MM.1S (cell line): ENCODE measurements around the gene PAX7.

Source experiments
- DNase-seq: peaks from one replicate; pipeline ENCODE4 v3.0.0-alpha.2; 2015
- H2AFZ ChIP-seq: fragments of 300-600 bp; sonication (generic); 2 replicates; pipeline ENCODE4 v1.6.0; 2016; ENCODE audit warnings: antibody characterized with exemption, low read length
- H3F3A ChIP-seq: fragments of 300-600 bp; sonication (generic); 2 replicates; pipeline ENCODE4 v1.6.1; 2016; ENCODE audit warnings: mild to moderate bottlenecking, antibody characterized with exemption, low read length, moderate library complexity, mixed read lengths; ENCODE audit not compliant: insufficient read depth
- H3K27ac ChIP-seq: fragments of 300-600 bp; sonication (generic); 2 replicates; pipeline ENCODE4 v1.5.1; 2016; ENCODE audit warnings: mild to moderate bottlenecking, low read length
- H3K27me3 ChIP-seq: fragments of 300-600 bp; sonication (generic); replicated peaks from 2 replicates; pipeline ENCODE4 v1.6.0; 2016; ENCODE audit warnings: low read length; ENCODE audit not compliant: insufficient read depth
- H3K36me3 ChIP-seq: fragments of 300-600 bp; sonication (generic); replicated peaks from 2 replicates; pipeline ENCODE4 v1.6.1; 2016; ENCODE audit warnings: mild to moderate bottlenecking, low read length, mixed read lengths; ENCODE audit not compliant: insufficient read depth
- H3K4me1 ChIP-seq: fragments of 300-600 bp; sonication (generic); 2 replicates; pipeline ENCODE4 v1.6.1; 2016; ENCODE audit warnings: low read length, mixed read lengths
- H3K4me2 ChIP-seq: fragments of 300-600 bp; sonication (generic); 2 replicates; pipeline ENCODE4 v1.6.0; 2016; ENCODE audit warnings: low read depth, low read length
- H3K4me3 ChIP-seq: fragments of 300-600 bp; sonication (generic); 2 replicates; pipeline ENCODE4 v1.5.1; 2016; ENCODE audit warnings: low read length, mixed read lengths
- H3K79me2 ChIP-seq: fragments of 300-600 bp; sonication (generic); 2 replicates; pipeline ENCODE4 v1.6.1; 2016; ENCODE audit warnings: mixed run types, low read length, mixed read lengths
- H3K9ac ChIP-seq: fragments of 300-600 bp; sonication (generic); 2 replicates; pipeline ENCODE4 v1.6.1; 2016; ENCODE audit warnings: low read length, mixed read lengths
- H3K9me2 ChIP-seq: fragments of 300-600 bp; sonication (generic); replicated peaks from 2 replicates; pipeline ENCODE4 v1.6.1; 2016; ENCODE audit warnings: mild to moderate bottlenecking, low read length, mixed read lengths; ENCODE audit not compliant: insufficient read depth
- H3K9me3 ChIP-seq: fragments of 300-600 bp; sonication (generic); replicated peaks from 2 replicates; pipeline ENCODE4 v1.6.1; 2016; ENCODE audit warnings: mild to moderate bottlenecking, low read length, mixed read lengths; ENCODE audit not compliant: insufficient read depth
- H4K20me1 ChIP-seq: fragments of 300-600 bp; sonication (generic); 2 replicates; pipeline ENCODE4 v1.6.1; 2016; ENCODE audit warnings: mild to moderate bottlenecking, low read length, moderate library complexity, mixed read lengths; ENCODE audit not compliant: insufficient read depth
- EZH2 ChIP-seq: fragments of 300-600 bp; sonication (generic); optimal IDR thresholded peaks from 2 replicates; pipeline ENCODE3; 2017; ENCODE audit warnings: low read depth, mild to moderate bottlenecking, antibody characterized with exemption, low read length, mixed read lengths
- EZH2phosphoT487 ChIP-seq: fragments of 300-600 bp; sonication (generic); IDR thresholded peaks from 2 replicates; pipeline ENCODE4 v1.6.1; 2018; ENCODE audit warnings: antibody characterized with exemption, low read length
- TF ChIP-seq, protein P1 (sequence below): fragments of 300-600 bp; sonication (generic); IDR thresholded peaks from 2 replicates; pipeline ENCODE4 v1.5.1; 2016; ENCODE audit warnings: antibody characterized with exemption, low read length, mixed read lengths

PAX7 gene

DNA sequence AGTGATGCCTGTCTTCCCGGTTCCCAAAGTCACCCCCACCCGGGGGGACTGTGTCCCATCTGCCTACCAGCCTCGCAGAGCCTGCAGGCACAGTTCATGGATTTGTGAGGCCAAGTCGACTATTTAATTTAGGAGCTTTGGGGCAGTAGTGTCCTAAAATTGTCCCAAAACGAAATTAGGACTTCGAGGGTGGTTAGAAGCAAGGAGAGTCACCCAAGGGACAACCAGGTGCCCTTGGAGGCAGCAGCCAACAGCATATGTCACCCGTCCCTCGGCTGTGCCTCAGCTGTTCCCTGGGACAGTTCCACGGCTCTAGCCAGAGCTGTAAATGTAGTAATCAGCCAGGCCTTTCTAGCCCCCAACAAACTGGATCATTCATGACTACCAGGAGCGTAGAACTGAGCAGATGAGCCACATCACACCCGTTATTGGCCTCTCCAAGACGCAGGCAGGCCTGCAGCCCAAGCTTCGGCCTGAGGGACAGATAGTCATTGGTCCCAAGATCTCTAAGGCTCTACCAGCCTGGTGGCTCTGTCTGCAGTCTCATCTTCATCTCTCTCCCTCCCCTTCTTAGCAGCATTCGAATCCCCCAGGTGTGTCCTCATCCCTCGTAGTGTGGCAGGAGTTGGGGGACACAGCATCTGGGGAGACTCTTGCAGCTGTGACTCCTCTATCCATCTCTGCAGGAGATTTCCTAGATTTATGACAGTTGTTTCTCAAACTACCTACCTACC is 2.9 kb downstream of the PAX7 start:
- H3K27me3 ChIP-seq: peaks cover 95% of the 10 kb centered on the region
- H4K20me1 ChIP-seq: no peaks in the 10 kb centered on the region
- no peak overlapping the region for H3K9ac ChIP-seq
- no peak overlapping the region for H2AFZ ChIP-seq
- H3K36me3 ChIP-seq: no peaks in the 10 kb centered on the region
- no peak overlapping the region for H3K27ac ChIP-seq
- no peaks in the 10 kb centered on the region for H3K79me2 ChIP-seq
- DNase-seq: no peak
- no peaks in the 10 kb centered on the region for H3K4me1 ChIP-seq
- H3K9me3 ChIP-seq: no peaks in the 10 kb centered on the region
- H3K9me2 ChIP-seq: no peaks in the 10 kb centered on the region
- TF ChIP-seq EZH2phosphoT487: no peak
- TF ChIP-seq, protein P1, sequence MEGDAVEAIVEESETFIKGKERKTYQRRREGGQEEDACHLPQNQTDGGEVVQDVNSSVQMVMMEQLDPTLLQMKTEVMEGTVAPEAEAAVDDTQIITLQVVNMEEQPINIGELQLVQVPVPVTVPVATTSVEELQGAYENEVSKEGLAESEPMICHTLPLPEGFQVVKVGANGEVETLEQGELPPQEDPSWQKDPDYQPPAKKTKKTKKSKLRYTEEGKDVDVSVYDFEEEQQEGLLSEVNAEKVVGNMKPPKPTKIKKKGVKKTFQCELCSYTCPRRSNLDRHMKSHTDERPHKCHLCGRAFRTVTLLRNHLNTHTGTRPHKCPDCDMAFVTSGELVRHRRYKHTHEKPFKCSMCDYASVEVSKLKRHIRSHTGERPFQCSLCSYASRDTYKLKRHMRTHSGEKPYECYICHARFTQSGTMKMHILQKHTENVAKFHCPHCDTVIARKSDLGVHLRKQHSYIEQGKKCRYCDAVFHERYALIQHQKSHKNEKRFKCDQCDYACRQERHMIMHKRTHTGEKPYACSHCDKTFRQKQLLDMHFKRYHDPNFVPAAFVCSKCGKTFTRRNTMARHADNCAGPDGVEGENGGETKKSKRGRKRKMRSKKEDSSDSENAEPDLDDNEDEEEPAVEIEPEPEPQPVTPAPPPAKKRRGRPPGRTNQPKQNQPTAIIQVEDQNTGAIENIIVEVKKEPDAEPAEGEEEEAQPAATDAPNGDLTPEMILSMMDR: no peak
- H3F3A ChIP-seq: no peaks in the 10 kb centered on the region
- no peak overlapping the region for H3K4me2 ChIP-seq
- no peak overlapping the region for H3K4me3 ChIP-seq

DNA sequence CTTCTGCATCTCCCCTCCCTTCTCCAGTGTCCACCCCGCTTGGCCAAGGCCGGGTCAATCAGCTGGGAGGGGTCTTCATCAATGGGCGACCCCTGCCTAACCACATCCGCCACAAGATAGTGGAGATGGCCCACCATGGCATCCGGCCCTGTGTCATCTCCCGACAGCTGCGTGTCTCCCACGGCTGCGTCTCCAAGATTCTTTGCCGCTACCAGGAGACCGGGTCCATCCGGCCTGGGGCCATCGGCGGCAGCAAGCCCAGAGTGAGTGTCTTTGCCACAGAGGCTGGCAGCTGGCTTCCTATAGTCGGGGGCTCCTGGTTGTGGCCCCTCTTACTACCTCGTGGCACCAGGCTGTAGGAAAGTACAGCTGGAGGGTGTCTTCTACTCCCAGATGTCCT is 3.6 kb downstream of the PAX7 start:
- no peak overlapping the region for H3K9ac ChIP-seq
- no peaks in the 10 kb centered on the region for H4K20me1 ChIP-seq
- H3K27me3 ChIP-seq: peaks cover 95% of the 10 kb centered on the region
- DNase-seq: no peak
- no peak overlapping the region for H3K4me2 ChIP-seq
- no peaks in the 10 kb centered on the region for H3K9me3 ChIP-seq
- no peak overlapping the region for H3K4me3 ChIP-seq
- H3K79me2 ChIP-seq: no peaks in the 10 kb centered on the region
- H3K4me1 ChIP-seq: no peaks in the 10 kb centered on the region
- H3K9me2 ChIP-seq: no peaks in the 10 kb centered on the region
- no peaks in the 10 kb centered on the region for H3F3A ChIP-seq
- no peak overlapping the region for H3K27ac ChIP-seq
- H2AFZ ChIP-seq: no peak overlapping the region
- H3K36me3 ChIP-seq: no peaks in the 10 kb centered on the region
- TF ChIP-seq, protein P1: no peak
- TF ChIP-seq EZH2phosphoT487 (no peak), EZH2 (no peak)

DNA sequence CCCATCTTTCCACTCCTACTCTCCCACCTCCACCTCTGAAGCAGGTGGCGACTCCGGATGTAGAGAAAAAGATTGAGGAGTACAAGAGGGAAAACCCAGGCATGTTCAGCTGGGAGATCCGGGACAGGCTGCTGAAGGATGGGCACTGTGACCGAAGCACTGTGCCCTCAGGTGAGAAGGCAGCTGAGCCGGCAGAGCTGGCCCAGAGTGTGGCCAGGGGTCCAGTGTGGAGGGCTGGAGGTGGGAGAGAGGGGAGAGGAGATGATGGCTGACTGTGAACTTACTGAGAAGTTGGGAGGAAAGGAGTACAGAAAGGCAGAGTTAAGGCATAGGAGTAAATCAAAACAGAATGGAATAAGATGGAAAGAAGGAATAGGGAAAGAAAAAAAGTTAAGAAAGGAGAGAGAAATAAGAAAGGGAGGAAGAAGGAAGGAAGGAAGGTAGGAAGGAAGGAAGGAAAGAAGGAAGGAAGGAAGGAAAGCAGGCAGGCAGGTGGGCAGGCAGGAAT is 4.5 kb downstream of the PAX7 start:
- Histone ChIP-seq H3K4me3 (no peak overlapping the region), H3K27ac (no peak overlapping the region), H4K20me1 (no peaks in the 10 kb centered on the region), H3K9me2 (no peaks in the 10 kb centered on the region), H3K27me3 (peaks cover 95% of the 10 kb centered on the region), H3K36me3 (no peaks in the 10 kb centered on the region), H3F3A (no peaks in the 10 kb centered on the region), H3K9ac (no peak overlapping the region), H3K4me1 (no peaks in the 10 kb centered on the region), H3K4me2 (no peak overlapping the region), H3K9me3 (no peaks in the 10 kb centered on the region), H2AFZ (no peak overlapping the region), H3K79me2 (no peaks in the 10 kb centered on the region)
- no peak for TF ChIP-seq EZH2phosphoT487
- TF ChIP-seq EZH2: no peak
- TF ChIP-seq, protein P1: no peak
- no peak for DNase-seq
